Adrenal gland (tissue), 5 donors: ENCODE measurements around the gene CMIP.

Source experiments
- CTCF ChIP-seq, 6 experiments: fragments of 450-650 bp in 4 of 6; fragments of 200-600 bp in 2 of 6; sonication (generic) in 1 of 6; IDR thresholded peaks; 1 replicate in 5 of 6; 2 replicates in 1 of 6; pipeline versions ENCODE4 v1.5.1 to v1.8.0; 2016 to 2021; ENCODE audit warnings: antibody characterized with exemption in 6 of 6, mild to moderate bottlenecking in 2 of 6, moderate library complexity in 1 of 6
- POLR2A ChIP-seq, 2 donors: fragments of 450-650 bp; IDR thresholded peaks; one replicate each; pipeline ENCODE4 v1.6.1; 2017; ENCODE audit warnings: antibody characterized with exemption in 2 of 2, mild to moderate bottlenecking in 2 of 2, moderate library complexity in 1 of 2
- donor health status: DM: no; HTN: no; CAD: no.

DNA sequence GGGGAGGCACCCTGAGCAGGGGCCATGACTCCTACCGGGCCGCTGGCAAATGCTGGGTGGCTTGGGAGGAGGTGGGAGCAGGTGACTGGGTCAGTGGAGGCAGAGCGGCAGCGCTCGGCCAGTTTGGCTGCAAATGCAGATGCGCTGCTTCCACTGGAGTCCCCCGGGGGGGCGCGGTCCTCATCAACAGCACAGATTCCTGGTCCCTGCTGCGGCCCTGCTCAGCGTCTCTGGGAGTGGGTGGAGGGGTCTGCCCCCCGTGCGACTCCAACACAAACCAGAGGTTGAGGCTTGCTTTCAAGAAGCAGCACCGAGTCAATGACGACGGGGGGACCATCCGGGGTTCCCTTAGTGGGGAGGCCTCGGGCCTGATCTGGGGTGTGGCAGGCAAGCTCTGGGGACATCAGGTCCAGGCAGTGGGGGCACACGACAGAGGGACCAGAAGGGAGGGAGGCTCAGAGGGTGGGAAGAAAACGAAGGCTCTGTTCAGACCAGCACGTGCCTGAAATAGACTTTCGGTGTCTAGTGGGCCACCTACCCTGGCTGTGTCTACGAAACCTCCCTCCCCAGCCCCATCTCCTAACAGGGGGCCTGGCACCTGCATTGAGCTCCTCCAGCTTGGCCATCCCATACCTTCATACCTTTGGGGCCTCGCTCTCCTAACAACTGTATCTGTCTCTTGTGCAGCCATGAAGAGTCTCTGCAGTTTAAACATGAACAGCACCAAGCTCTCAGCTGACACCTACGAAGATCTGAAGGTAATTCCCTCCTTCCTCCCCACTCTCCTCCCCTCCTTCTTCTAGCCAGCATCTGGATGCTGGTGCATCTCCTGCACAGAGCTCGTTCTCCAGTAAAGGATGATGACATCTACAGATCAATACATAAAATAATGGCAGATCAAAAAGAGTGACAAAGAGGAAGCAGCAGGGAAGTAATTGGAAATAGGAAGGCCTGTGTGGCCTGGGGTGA lies 262.0 kb downstream of the CMIP start:
- TF ChIP-seq CTCF (IDR thresholded peaks at IDR 0.05) (no peak), POLR2A (IDR thresholded peaks at IDR 0.05) (no peak)
